RPMI8226 (cell line): ENCODE measurements around the gene EPHA8.

Experiments
- DNase-seq: peaks from one replicate; pipeline ENCODE4 v3.0.0-alpha.2; 2015

Gene EPHA8

GRCh38 chr1:22537441-22538139, 25.7 kb upstream of the EPHA8 start:
- DNase-seq = no peak

GRCh38 chr1:22539510-22540118, 23.7 kb upstream of the EPHA8 start:
- no peak for DNase-seq

GRCh38 chr1:22540337-22540736, 23.0 kb upstream of the EPHA8 start:
- no peak for DNase-seq

GRCh38 chr1:22542886-22543285, 20.4 kb upstream of the EPHA8 start:
- no peak for DNase-seq

GRCh38 chr1:22543679-22544078, 19.6 kb upstream of the EPHA8 start:
- no peak for DNase-seq

GRCh38 chr1:22544606-22545005, 18.7 kb upstream of the EPHA8 start:
- no peak for DNase-seq

GRCh38 chr1:22545141-22545540, 18.1 kb upstream of the EPHA8 start:
- no peak for DNase-seq

- no peak for DNase-seq
These were observed 16.0 kb upstream of the EPHA8 start for GRCh38 chr1:22547186-22547817.

- no peak for DNase-seq
These were observed 15.3 kb upstream of the EPHA8 start for GRCh38 chr1:22547818-22548462.

GRCh38 chr1:22550021-22550420, 13.3 kb upstream of the EPHA8 start:
- DNase-seq = no peak

GRCh38 chr1:22551591-22551990, 11.7 kb upstream of the EPHA8 start:
- no peak for DNase-seq

- DNase-seq = no peak
These were observed 11.3 kb upstream of the EPHA8 start for GRCh38 chr1:22552021-22552420.

- no peak for DNase-seq
These were observed 10.0 kb upstream of the EPHA8 start for GRCh38 chr1:22553104-22553880.

GRCh38 chr1:22553991-22554522, 9.2 kb upstream of the EPHA8 start:
- no peak for DNase-seq

GRCh38 chr1:22555371-22555656, 8.0 kb upstream of the EPHA8 start:
- DNase-seq = no peak

GRCh38 chr1:22556391-22557104, 6.7 kb upstream of the EPHA8 start:
- no peak for DNase-seq

GRCh38 chr1:22557341-22557950, 5.8 kb upstream of the EPHA8 start:
- DNase-seq = no peak

GRCh38 chr1:22563671-22564602, 648 bp downstream of the EPHA8 start:
- no peak for DNase-seq

- DNase-seq = no peak
These were observed 2.9 kb downstream of the EPHA8 start for GRCh38 chr1:22566161-22566560.

GRCh38 chr1:22567197-22567596, 3.9 kb downstream of the EPHA8 start:
- DNase-seq = no peak

GRCh38 chr1:22567994-22568393, 4.7 kb downstream of the EPHA8 start:
- DNase-seq = no peak
